Testis (tissue), 2 donors: ENCODE data around the gene URB2.

ENCODE experiments used
- CTCF ChIP-seq, 3 experiments: fragments of 450-650 bp in 2 of 3; fragments of 200-600 bp in 1 of 3; sonication (generic) in 1 of 3; IDR thresholded peaks; one replicate each; pipeline ENCODE4 v1.5.1; 2016 to 2019; ENCODE audit warnings: antibody characterized with exemption in 3 of 3, mild to moderate bottlenecking in 2 of 3, moderate library complexity in 1 of 3
- POLR2A ChIP-seq: fragments of 450-650 bp; IDR thresholded peaks from one replicate; pipeline ENCODE4 v1.6.1; 2017; ENCODE audit warnings: antibody characterized with exemption, mild to moderate bottlenecking, moderate library complexity

GRCh38 chr1:229665912-229666558 is 40.0 kb downstream of the URB2 start:
- TF ChIP-seq CTCF (IDR thresholded peaks at IDR 0.05) (no peak), POLR2A (no peak)
